SK-N-MC (cell line): ENCODE results near the gene SMIM24.
"Not testable (repeated sequence)": the region's sequence is repeated elsewhere in the genome, so short reads cannot be mapped to it uniquely, and the experiment has no call there.

Source experiments
- DNase-seq: peaks from one replicate; pipeline ENCODE4 v3.0.0-alpha.2; 2011; ENCODE audit warnings: low read depth, low spot score
- H3K27ac ChIP-seq: fragments of 200-600 bp; sonication (generic); 2 replicates; pipeline ENCODE4 v1.5.1; 2016; ENCODE audit warnings: mixed run types
- H3K36me3 ChIP-seq: fragments of 200-600 bp; sonication (generic); 2 replicates; pipeline ENCODE4 v1.6.1; 2017; ENCODE audit warnings: antibody characterized with exemption, low read length, mixed read lengths; ENCODE audit not compliant: insufficient read depth
- H3K4me3 ChIP-seq: fragments of 200-600 bp; sonication (generic); 2 replicates; pipeline ENCODE4 v1.5.1; 2016
- H3K9ac ChIP-seq: fragments of 200-600 bp; sonication (generic); 2 replicates; pipeline ENCODE4 v1.8.0; 2017; ENCODE audit warnings: mixed run types, mixed read lengths; ENCODE audit not compliant: insufficient read length
- H3K9me3 ChIP-seq: fragments of 200-600 bp; sonication (generic); 2 replicates; pipeline ENCODE4 v1.6.1; 2017; ENCODE audit warnings: low read depth, mild to moderate bottlenecking, antibody characterized with exemption, low read length, moderate library complexity, mixed read lengths
- EZH2 ChIP-seq: fragments of 200-600 bp; sonication (generic); IDR thresholded peaks from one replicate; pipeline ENCODE4 v1.6.1; 2017; ENCODE audit warnings: antibody characterized with exemption
- FOXP2 ChIP-seq: optimal IDR thresholded peaks from 2 replicates; pipeline ENCODE3; 2011; ENCODE audit warnings: mild to moderate bottlenecking, moderate library complexity; ENCODE audit not compliant: insufficient read depth; ENCODE audit errors: extremely low read length, control extremely low read depth
- POLR2AphosphoS5 ChIP-seq: IDR thresholded peaks from 2 replicates; pipeline ENCODE4 v1.6.1; 2012; ENCODE audit warnings: mild to moderate bottlenecking, low read depth, low read length, borderline replicate concordance

SMIM24 gene

DNA sequence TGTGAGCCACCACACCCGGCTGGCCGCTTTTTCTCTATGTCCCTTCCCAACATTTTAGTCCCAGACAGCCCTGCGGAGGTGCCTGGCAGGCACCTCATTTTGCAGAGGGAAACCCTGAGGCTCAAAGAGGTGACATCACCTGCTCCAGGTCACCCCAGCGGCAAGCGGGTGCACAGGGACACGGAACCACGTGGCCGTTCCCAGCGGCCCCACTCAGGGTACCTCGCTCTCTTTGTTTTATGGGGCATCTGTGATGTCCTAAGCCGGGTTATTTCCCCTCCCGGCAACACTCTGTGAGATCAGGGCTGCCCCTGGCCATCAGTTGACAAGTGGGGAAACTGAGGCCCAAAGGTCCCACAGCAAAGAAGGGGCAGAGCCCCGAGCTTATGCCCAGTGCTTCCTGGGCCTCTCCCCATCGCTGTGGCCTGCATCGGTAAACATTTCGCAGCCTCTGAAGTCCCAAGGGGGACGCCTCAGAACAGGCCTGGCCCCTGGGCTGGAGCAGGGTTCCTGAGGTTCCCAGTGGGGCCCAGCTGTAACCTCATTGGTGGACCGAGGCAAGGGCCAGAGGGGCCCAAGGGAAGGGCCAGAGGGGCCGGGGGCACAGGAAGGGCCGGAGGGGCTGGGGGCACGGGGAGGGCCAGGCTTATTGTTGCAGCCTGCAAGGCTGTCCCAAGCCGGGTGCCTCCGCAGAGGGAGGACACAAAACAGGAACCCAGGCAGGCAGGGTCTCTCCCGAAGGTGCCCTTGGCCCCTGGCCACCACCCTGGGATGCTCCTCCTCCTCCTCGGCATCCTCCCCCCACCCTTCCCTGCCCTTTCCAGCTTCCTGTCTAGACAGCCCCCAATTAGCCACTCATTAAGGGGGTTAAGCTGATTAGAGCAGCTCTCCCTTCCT lies 39.0 kb downstream of the SMIM24 start:
- H3K36me3 ChIP-seq: peaks cover 54% of the 10 kb centered on the region
- no peak for DNase-seq
- no peak overlapping the region for H3K9ac ChIP-seq
- H3K9me3 ChIP-seq: no peaks in the 10 kb centered on the region
- H3K27ac ChIP-seq: no peak overlapping the region
- H3K4me3 ChIP-seq: no peak overlapping the region
- TF ChIP-seq POLR2AphosphoS5 (no peak), FOXP2 (no peak), EZH2 (no peak)

DNA sequence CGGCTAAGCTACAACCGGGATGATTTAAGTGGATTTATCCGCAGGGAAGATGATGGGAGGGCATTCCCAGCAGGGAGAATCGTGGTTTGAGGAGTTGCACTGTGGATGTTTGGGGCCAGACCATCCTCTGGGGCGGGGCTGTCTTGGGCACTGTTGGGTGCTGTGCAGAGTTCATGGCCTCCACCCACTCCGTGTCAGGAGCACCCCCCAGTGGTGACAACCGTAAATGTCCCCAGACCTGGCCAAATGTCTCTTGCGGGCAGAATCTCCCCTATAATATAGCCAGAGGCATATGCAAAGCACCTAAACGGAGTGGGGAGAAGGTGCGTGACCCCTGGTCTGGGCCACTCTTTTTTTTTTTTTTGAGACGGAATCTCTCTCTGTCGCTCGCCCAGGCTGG lies 40.2 kb downstream of the SMIM24 start:
- Histone ChIP-seq H3K9me3 (no peaks in the 10 kb centered on the region), H3K9ac (no peak overlapping the region), H3K27ac (no peak overlapping the region), H3K36me3 (peaks cover 46% of the 10 kb centered on the region), H3K4me3 (no peak overlapping the region)
- no peak for DNase-seq
- TF ChIP-seq POLR2AphosphoS5: no peak
- TF ChIP-seq EZH2: no peak
- TF ChIP-seq FOXP2: no peak

DNA sequence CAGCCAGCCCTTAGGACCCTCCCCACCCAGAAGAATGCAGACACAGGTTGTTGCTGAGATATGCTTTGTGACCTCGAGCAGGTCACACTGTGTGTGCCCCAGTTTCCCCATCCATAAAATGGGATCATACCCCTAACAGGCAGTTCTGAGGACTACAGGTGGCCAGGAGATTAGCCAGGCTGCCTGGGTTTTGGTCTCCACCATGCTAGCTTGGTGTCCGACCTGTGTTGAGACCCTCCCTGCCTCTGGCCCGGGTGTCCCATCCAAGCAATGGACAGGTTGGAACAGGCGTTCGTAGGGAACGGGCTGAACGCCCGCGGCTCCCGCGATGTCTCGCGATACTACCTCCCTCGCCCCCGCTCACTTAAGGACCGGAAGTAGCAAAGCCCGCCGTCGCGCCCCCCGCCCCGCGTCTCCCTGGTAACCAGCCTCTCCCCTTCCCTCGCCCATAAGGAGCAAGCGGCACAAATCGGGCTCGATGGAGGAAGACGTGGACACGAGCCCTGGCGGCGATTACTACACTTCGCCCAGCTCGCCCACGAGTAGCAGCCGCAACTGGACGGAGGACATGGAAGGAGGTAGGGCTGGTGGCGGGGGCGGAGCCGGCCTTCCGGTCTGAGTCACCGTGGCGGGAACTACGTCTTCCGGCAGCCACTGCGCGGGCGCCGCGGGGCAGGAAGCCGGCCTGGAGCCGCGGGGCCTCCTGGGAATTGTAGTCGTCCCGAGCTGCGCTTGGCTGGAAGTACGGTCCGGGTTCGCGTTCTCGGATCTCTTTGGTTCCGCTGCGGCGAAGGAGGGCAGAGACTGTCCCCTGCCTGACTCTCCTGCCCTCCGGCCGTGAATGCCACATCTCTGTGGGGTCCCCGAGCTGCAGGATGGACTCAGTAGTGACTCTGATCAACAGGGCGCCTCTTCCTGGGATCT lies 45.4 kb downstream of the SMIM24 start:
- Histone ChIP-seq H3K9ac (peak overlapping the region; percentile 90), H3K36me3 (peaks cover 49% of the 10 kb centered on the region), H3K27ac (peak overlapping the region; percentile 89), H3K9me3 (no peaks in the 10 kb centered on the region), H3K4me3 (peak overlapping the region; percentile 96)
- DNase-seq: peak; percentile 65
- TF ChIP-seq EZH2: no peak
- no peak for TF ChIP-seq FOXP2
- peak; percentile 88 for TF ChIP-seq POLR2AphosphoS5

DNA sequence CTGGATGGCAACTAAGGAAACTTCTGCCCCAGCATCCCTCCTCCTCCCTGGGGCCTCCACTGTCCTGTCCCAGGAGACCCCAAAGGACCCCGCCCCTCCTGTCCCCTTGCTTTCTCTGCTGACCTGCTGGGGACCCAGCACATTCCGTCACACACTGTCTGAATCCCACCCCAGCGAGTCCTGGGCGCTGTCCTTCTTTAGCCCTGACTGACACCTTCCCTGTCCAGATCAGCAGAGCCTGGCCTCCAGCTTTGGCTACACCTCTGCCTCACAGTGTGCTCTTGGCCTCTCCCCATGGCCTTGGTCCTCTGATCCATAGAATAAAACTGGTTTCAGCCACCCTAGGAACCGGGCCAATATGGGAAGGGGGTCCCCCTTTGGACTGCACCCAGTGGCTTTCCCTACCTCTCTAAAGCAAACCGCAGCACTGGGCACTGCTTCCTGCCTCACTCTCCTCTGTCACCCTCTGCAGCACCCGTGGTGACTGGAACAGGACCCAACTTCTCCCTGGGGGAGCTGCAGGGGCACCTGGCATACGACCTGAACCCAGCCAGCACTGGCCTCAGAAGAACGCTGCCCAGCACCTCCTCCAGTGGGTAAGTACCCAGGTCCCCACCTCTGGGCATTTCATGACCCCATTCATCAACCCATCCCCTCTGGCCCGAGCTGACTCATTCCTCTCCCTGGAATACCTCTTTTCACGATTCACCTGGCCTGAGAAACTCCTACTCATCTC lies 46.4 kb downstream of the SMIM24 start:
- H3K36me3 ChIP-seq: peaks cover 49% of the 10 kb centered on the region
- no peak overlapping the region; the same call in 1 of the 2 replicates for H3K4me3 ChIP-seq
- peak overlapping the region; percentile 89; the same call in 1 of the 2 replicates for H3K27ac ChIP-seq
- no peaks in the 10 kb centered on the region for H3K9me3 ChIP-seq
- no peak for TF ChIP-seq FOXP2
- TF ChIP-seq EZH2: no peak
- TF ChIP-seq POLR2AphosphoS5: no peak
- DNase-seq: no peak
- H3K9ac ChIP-seq: no peak overlapping the region

DNA sequence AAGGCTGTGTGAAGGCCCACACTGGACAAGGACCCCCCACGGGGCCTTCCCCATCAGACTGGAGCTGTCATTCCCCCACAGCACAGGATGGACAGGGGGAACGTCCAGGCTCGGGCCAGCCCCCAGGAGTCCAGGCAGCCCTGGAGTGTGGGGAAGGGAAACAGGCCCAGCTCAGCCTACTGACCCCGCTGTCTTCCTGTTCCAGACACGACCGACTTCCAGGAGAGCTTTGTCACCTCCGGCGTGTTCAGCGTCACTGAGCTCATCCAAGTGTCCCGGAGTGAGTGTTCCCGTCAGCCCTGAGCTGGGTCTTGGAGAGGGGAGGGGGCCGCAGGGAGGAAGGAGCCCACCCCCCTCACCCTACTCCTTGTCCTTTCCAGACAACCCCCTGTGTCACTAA lies 47.0 kb downstream of the SMIM24 start:
- no peaks in the 10 kb centered on the region for H3K9me3 ChIP-seq
- H3K36me3 ChIP-seq: peaks cover 44% of the 10 kb centered on the region
- no peak overlapping the region for H3K27ac ChIP-seq
- no peak overlapping the region for H3K4me3 ChIP-seq
- TF ChIP-seq FOXP2 (no peak), POLR2AphosphoS5 (no peak), EZH2 (no peak)
- H3K9ac ChIP-seq: no peak overlapping the region
- DNase-seq: no peak

DNA sequence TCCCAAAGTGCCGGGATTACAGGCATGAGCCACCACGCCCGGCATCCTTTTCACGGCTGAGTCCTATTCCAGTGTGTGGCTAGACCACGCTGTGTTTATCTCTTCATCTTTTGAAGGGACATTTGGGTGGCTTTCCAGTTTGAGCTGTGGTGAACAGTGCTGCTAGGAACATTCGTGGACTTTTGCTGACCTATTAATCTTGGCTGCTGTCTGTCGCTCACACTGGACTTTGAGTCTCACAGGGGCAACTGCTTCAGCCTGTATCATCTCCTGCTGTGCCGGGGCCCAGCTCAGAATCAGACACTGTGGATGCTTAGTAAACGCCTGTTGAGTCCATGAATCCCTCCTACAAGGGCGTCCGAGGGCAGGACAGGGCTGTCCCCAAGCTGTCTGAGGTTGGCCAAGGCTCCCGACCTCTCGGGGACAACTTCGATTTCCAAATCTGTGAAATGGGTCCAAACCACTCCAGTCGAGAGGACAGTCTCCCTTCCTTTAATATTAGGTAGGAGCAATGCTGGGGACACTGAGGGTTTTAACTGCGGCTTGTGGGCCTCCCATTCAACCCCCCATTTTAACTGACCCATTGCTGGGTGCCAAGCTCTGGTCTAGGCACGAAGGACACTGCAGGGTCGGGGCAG lies 48.4 kb downstream of the SMIM24 start:
- no peaks in the 10 kb centered on the region for H3K9me3 ChIP-seq
- H3K9ac ChIP-seq: no peak overlapping the region
- no peak overlapping the region for H3K4me3 ChIP-seq
- no peak overlapping the region for H3K27ac ChIP-seq
- H3K36me3 ChIP-seq: peaks cover 32% of the 10 kb centered on the region
- DNase-seq: no peak
- no peak for TF ChIP-seq FOXP2
- no peak for TF ChIP-seq POLR2AphosphoS5
- TF ChIP-seq EZH2: no peak

DNA sequence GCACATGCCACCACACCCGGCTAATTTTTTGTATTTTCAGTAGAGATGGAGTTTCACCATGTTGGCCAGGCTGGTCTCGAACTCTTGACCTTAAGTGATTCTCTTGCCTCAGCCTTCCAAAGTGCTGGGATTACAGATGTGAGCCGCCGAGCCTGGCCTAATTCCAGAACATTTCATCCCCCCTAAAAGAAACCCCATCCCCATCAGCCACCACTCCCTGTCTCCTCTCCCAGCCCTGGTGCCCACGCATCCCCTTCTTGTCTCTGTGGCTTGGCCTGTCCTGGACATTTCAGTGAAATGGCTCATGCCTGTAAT lies 50.0 kb downstream of the SMIM24 start:
- peaks cover 32% of the 10 kb centered on the region for H3K36me3 ChIP-seq
- not testable (repeated sequence) for H3K27ac ChIP-seq, DNase-seq, H3K9me3 ChIP-seq, H3K4me3 ChIP-seq, H3K9ac ChIP-seq
